Activated CD4-positive, alpha-beta T cell treated with anti-CD3 and anti-CD28 coated beads, Interleukin-2, amount 50 U/mL, for 48 hours (primary cell): Measurements from ENCODE around the gene A2ML1.
"Not testable (repeated sequence)": the region's sequence is repeated elsewhere in the genome, so short reads cannot be mapped to it uniquely, and the experiment has no call there.

Source experiments
- DNase-seq, 2 experiments: peaks; one replicate each; pipeline ENCODE4 v3.0.0-alpha.2; 2020

Gene A2ML1

GRCh38 chr12:8822298-8822697 lies at the start of gene A2ML1:
TSS of gene A2ML1 (plus strand) at chr12:8822621. CDS start at chr12:8822652, 31 bp downstream.
- DNase-seq = no peak

GRCh38 chr12:8773461-8773860 lies 49.0 kb upstream of the A2ML1 start:
- no peak for DNase-seq

GRCh38 chr12:8779281-8779680 lies 43.1 kb upstream of the A2ML1 start:
- no peak for DNase-seq

- no peak for DNase-seq
Measured at GRCh38 chr12:8779862-8780261, 42.6 kb upstream of the A2ML1 start.

- no peak for DNase-seq
Measured at GRCh38 chr12:8780389-8780788, 42.0 kb upstream of the A2ML1 start.

- DNase-seq = no peak
Measured at GRCh38 chr12:8781381-8782127, 40.9 kb upstream of the A2ML1 start.

GRCh38 chr12:8784290-8784888 lies 38.0 kb upstream of the A2ML1 start:
- DNase-seq = no peak

- no peak for DNase-seq
Measured at GRCh38 chr12:8785499-8785898, 36.9 kb upstream of the A2ML1 start.

GRCh38 chr12:8787206-8787605 lies 35.2 kb upstream of the A2ML1 start:
- DNase-seq = not testable (repeated sequence)

GRCh38 chr12:8788706-8789105 lies 33.7 kb upstream of the A2ML1 start:
- not testable (repeated sequence) for DNase-seq

GRCh38 chr12:8789341-8790013 lies 32.9 kb upstream of the A2ML1 start:
- not testable (repeated sequence) for DNase-seq

- DNase-seq = not testable (repeated sequence)
Measured at GRCh38 chr12:8793226-8793625, 29.2 kb upstream of the A2ML1 start.

GRCh38 chr12:8794611-8795010 lies 27.8 kb upstream of the A2ML1 start:
- not testable (repeated sequence) for DNase-seq

- no peak for DNase-seq
Measured at GRCh38 chr12:8796831-8797626, 25.4 kb upstream of the A2ML1 start.

GRCh38 chr12:8801213-8801612 lies 21.2 kb upstream of the A2ML1 start:
- not testable (repeated sequence) for DNase-seq

GRCh38 chr12:8804833-8805232 lies 17.6 kb upstream of the A2ML1 start:
- DNase-seq = not testable (repeated sequence)

- DNase-seq = not testable (repeated sequence)
Measured at GRCh38 chr12:8805487-8805886, 16.9 kb upstream of the A2ML1 start.

- not testable (repeated sequence) for DNase-seq
Measured at GRCh38 chr12:8807084-8807483, 15.3 kb upstream of the A2ML1 start.

- not testable (repeated sequence) for DNase-seq
Measured at GRCh38 chr12:8810112-8810511, 12.3 kb upstream of the A2ML1 start.

- DNase-seq = no peak
Measured at GRCh38 chr12:8813572-8814357, 8.7 kb upstream of the A2ML1 start.

- DNase-seq = no peak
Measured at GRCh38 chr12:8816448-8817050, 5.9 kb upstream of the A2ML1 start.

- no peak for DNase-seq
Measured at GRCh38 chr12:8817856-8818255, 4.6 kb upstream of the A2ML1 start.
